OCI-LY3 (cell line): Measurements from ENCODE around the gene SHISAL2A.
A peak's percentile ranks its signal among the peaks of the same experiment; 100 is the strongest.

Source experiments
- H2AFZ ChIP-seq: fragments of 200-600, 300-600 bp; shearing (Covaris generic); 2 replicates; pipeline ENCODE4 v1.6.0; 2014; ENCODE audit warnings: antibody characterized with exemption, low read depth, low read length
- H3K27ac ChIP-seq: fragments of 200-600, 300-600 bp; sonication (generic); 2 replicates; pipeline ENCODE4 v1.5.1; 2014; ENCODE audit warnings: mild to moderate bottlenecking, low read length, moderate library complexity, mixed read lengths
- H3K27me3 ChIP-seq: fragments of 200-600, 300-600 bp; sonication (generic); 2 replicates; pipeline ENCODE4 v1.6.1; 2014; ENCODE audit warnings: low read depth, low read length, mixed read lengths
- H3K36me3 ChIP-seq: fragments of 200-600, 300-600 bp; sonication (generic); replicated peaks from 2 replicates; pipeline ENCODE3; 2014; ENCODE audit warnings: low read depth, low read length, mixed read lengths
- H3K4me1 ChIP-seq: fragments of 300-600, 200-600 bp; sonication (generic); 2 replicates; pipeline ENCODE4 v1.6.1; 2014; ENCODE audit warnings: low read length, mixed read lengths
- H3K4me2 ChIP-seq: fragments of 200-600, 300-600 bp; sonication (generic); 2 replicates; pipeline ENCODE4 v1.6.1; 2014; ENCODE audit warnings: low read length, mixed read lengths
- H3K4me3 ChIP-seq: fragments of 300-600, 200-600 bp; sonication (generic); 2 replicates; pipeline ENCODE4 v1.5.1; 2014; ENCODE audit warnings: antibody characterized with exemption, mild to moderate bottlenecking, low read length, moderate library complexity
- H3K79me2 ChIP-seq: fragments of 300-600, 200-600 bp; shearing (Covaris generic); 2 replicates; pipeline ENCODE4 v1.6.1; 2014; ENCODE audit warnings: mild to moderate bottlenecking, low read length, mixed read lengths
- H3K9ac ChIP-seq: fragments of 300-600, 200-600 bp; shearing (Covaris generic); 2 replicates; pipeline ENCODE4 v1.6.0; 2014; ENCODE audit warnings: mild to moderate bottlenecking, low read length, moderate library complexity
- H3K9me3 ChIP-seq: fragments of 200-600, 300-600 bp; shearing (Covaris generic); 2 replicates; pipeline ENCODE4 v1.6.1; 2014; ENCODE audit warnings: low read length, mixed read lengths; ENCODE audit not compliant: insufficient read depth
- H4K20me1 ChIP-seq: fragments of 200-600, 300-600 bp; sonication (generic); 2 replicates; pipeline ENCODE4 v1.6.1; 2016; ENCODE audit warnings: low read length, mixed read lengths; ENCODE audit not compliant: insufficient read depth
- EZH2phosphoT487 ChIP-seq: fragments of 200-600 bp; shearing (Covaris generic); IDR thresholded peaks from 2 replicates; pipeline ENCODE4 v1.6.1; 2018; ENCODE audit warnings: antibody characterized with exemption, mixed run types, low read depth
- TF ChIP-seq, protein P1 (sequence below): fragments of 200-600, 300-600 bp; sonication (generic); IDR thresholded peaks from 2 replicates; pipeline ENCODE4 v1.5.1; 2014; ENCODE audit warnings: antibody characterized with exemption, low read length, low read depth

Gene SHISAL2A

DNA sequence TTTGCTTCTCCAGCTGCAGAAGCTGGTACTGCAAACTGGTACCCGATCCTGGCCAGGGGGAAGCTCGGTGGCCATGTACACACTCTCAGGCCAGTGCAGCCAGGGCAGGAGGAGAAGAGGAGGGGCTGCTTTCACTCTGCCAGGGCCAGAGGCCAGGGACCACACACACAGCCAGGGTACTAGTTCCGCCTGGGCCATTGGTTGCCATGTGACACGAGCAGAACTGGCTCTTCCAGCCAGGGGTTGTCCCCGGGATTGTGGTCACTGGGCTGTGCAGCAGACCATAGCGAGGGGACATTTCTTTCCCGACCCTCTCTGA is 3.7 kb upstream of the SHISAL2A start:
- H3K9me3 ChIP-seq: no peaks in the 10 kb centered on the region
- no peaks in the 10 kb centered on the region for H3K36me3 ChIP-seq
- H3K4me3 ChIP-seq: no peak overlapping the region
- H3K4me2 ChIP-seq: no peak overlapping the region
- H4K20me1 ChIP-seq: no peaks in the 10 kb centered on the region
- no peaks in the 10 kb centered on the region for H3K27me3 ChIP-seq
- TF ChIP-seq, protein P1, sequence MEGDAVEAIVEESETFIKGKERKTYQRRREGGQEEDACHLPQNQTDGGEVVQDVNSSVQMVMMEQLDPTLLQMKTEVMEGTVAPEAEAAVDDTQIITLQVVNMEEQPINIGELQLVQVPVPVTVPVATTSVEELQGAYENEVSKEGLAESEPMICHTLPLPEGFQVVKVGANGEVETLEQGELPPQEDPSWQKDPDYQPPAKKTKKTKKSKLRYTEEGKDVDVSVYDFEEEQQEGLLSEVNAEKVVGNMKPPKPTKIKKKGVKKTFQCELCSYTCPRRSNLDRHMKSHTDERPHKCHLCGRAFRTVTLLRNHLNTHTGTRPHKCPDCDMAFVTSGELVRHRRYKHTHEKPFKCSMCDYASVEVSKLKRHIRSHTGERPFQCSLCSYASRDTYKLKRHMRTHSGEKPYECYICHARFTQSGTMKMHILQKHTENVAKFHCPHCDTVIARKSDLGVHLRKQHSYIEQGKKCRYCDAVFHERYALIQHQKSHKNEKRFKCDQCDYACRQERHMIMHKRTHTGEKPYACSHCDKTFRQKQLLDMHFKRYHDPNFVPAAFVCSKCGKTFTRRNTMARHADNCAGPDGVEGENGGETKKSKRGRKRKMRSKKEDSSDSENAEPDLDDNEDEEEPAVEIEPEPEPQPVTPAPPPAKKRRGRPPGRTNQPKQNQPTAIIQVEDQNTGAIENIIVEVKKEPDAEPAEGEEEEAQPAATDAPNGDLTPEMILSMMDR: no peak
- TF ChIP-seq EZH2phosphoT487: no peak
- H3K9ac ChIP-seq: no peak overlapping the region
- H3K4me1 ChIP-seq: peaks cover 9% of the 10 kb centered on the region
- no peaks in the 10 kb centered on the region for H3K79me2 ChIP-seq
- H3K27ac ChIP-seq: no peak overlapping the region
- H2AFZ ChIP-seq: no peak overlapping the region

DNA sequence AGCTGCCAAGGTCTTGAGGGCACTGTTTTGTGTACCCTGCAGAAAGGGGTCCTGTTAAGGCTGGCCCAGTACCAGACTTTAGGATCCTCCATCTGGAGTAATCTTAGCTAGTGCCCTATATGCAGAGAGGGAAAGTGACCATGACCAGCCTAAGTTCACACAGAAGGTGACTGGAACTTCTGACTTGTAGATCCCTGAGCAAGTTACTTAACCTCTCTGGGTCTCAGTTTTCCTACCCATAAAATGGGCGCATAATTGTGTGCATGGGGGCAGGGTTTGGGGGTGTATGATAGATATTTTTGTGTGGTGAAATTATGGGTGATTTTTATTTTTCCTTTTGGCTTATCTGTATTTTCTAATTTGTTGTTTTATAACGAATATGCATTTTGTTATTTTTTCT is 3.3 kb upstream of the SHISAL2A start:
- Histone ChIP-seq H3K27me3 (no peaks in the 10 kb centered on the region), H3K4me2 (no peak overlapping the region), H3K9me3 (no peaks in the 10 kb centered on the region), H4K20me1 (no peaks in the 10 kb centered on the region), H3K9ac (no peak overlapping the region), H3K4me1 (peaks cover 11% of the 10 kb centered on the region), H3K79me2 (no peaks in the 10 kb centered on the region), H3K27ac (no peak overlapping the region), H3K4me3 (no peak overlapping the region), H2AFZ (no peak overlapping the region), H3K36me3 (no peaks in the 10 kb centered on the region)
- TF ChIP-seq, protein P1: no peak
- TF ChIP-seq EZH2phosphoT487: no peak

DNA sequence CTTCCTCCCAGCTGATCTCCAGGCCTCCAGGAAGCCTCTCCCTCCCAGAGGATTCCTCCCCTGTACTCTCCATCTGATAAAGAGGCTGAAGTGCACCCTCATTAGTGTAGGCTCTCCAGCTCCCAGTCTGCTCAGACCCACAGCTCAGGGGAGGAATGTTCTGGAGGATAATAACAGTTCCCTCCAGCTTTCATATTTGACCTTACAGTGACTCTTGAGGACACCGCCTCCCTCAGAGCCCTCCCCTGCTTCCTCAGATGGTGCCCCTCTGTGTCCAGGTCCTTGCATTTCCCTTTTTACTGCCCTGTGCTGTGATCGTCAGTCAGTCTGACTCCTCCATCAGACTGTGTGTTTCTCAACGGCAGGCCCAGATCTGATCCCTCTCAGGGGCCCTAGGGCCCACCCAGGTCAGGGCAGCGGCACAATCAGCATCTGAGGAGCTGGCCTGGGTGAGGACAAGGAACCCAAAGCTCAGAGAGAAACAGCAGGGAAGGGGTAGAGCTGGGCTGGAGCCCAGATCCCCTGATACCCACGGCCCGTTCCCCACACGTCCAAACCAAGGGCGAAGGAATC is 1.1 kb upstream of the SHISAL2A start:
- TF ChIP-seq EZH2phosphoT487: no peak
- TF ChIP-seq, protein P1: no peak
- no peaks in the 10 kb centered on the region for H3K79me2 ChIP-seq
- H3K36me3 ChIP-seq: no peaks in the 10 kb centered on the region
- no peak overlapping the region for H3K27ac ChIP-seq
- H3K27me3 ChIP-seq: no peaks in the 10 kb centered on the region
- no peaks in the 10 kb centered on the region; the same call in 1 of the 2 replicates for H3K9me3 ChIP-seq
- no peak overlapping the region for H3K9ac ChIP-seq
- no peaks in the 10 kb centered on the region for H4K20me1 ChIP-seq
- H3K4me2 ChIP-seq: no peak overlapping the region
- H3K4me3 ChIP-seq: no peak overlapping the region
- H3K4me1 ChIP-seq: peaks cover 27% of the 10 kb centered on the region
- H2AFZ ChIP-seq: no peak overlapping the region

DNA sequence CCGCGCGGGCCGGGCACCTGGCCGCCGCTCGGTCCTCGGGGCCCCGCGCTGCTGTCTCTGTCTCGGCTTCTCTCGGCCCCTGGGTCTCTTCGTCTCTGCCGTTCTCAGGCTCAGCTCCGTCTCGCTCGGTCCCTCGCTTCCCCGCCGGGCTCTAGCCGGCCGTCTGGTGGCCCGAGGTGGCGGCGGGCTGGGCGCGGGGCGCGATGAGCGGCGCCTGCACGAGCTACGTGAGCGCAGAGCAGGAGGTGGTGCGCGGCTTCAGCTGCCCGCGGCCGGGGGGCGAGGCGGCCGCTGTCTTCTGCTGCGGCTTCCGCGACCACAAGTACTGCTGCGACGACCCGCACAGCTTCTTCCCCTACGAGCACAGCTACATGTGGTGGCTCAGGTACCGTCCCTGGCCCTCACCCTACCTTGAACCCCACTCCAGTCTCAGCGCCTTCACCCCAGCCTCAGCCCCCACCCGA is 355 bp downstream of the SHISAL2A start:
- H3K79me2 ChIP-seq: no peaks in the 10 kb centered on the region
- no peaks in the 10 kb centered on the region for H4K20me1 ChIP-seq
- H2AFZ ChIP-seq: peak overlapping the region; percentile 52
- H3K36me3 ChIP-seq: no peaks in the 10 kb centered on the region
- peak overlapping the region; percentile 40; the same call in 1 of the 2 replicates for H3K9ac ChIP-seq
- peak overlapping the region; percentile 67 for H3K4me3 ChIP-seq
- H3K27me3 ChIP-seq: no peaks in the 10 kb centered on the region
- no peaks in the 10 kb centered on the region; the same call in 1 of the 2 replicates for H3K9me3 ChIP-seq
- TF ChIP-seq, protein P1: no peak
- no peak for TF ChIP-seq EZH2phosphoT487
- peak overlapping the region; percentile 55 for H3K4me2 ChIP-seq
- H3K4me1 ChIP-seq: peaks cover 41% of the 10 kb centered on the region
- H3K27ac ChIP-seq: no peak overlapping the region
